ENCODE results near the gene ERICH6B. TPM values are rescaled to one million over a fixed set of nuclear protein-coding genes. Genes with fewer than 3 reads are reported as not detected.

ERICH6B gene
- total RNA-seq, 1 donor from 2014 or later, result not detected

GRCh38 chr13:45590066-45590465, 25.5 kb downstream of the ERICH6B start:
- H3K27me3 Mint-ChIP-seq (ENCODE audit: low read depth, unreplicated experiment), result peaks cover 44% of the 10 kb centered on the region
- Histone ChIP-seq H3K4me1 (ENCODE audit: insufficient read depth, low read length) (no peaks in the 10 kb centered on the region), H3K79me2 (ENCODE audit: insufficient read depth, low read length) (no peaks in the 10 kb centered on the region), H4K20me1 (ENCODE audit: insufficient read depth, low read length) (no peaks in the 10 kb centered on the region), H3K36me3 (ENCODE audit: insufficient read depth, low read length) (no peaks in the 10 kb centered on the region), H3K4me2 (ENCODE audit: low read length) (no peak overlapping the region), H3K9ac (ENCODE audit: low read length) (no peak overlapping the region), H2AFZ (ENCODE audit: low read depth, low read length) (no peak overlapping the region), H3K4me3 (ENCODE audit: insufficient read depth, low read depth, low read length) (no peak overlapping the region), H3K27me3 (ENCODE audit: insufficient read depth, low read length) (peaks cover 3% of the 10 kb centered on the region), H3K9me3 (ENCODE audit: insufficient read depth, low read depth, low read length) (no peaks in the 10 kb centered on the region), H3K27ac (ENCODE audit: low read depth, low read length) (no peak overlapping the region)
- DNase-seq (ENCODE audit: low read depth) (no peak), FAIRE-seq (no peak)
- TF ChIP-seq CTCF (IDR thresholded peaks at IDR 0.05; ENCODE audit: insufficient read depth, low read depth, low read length), result no peak
- no peak for TF ChIP-seq EZH2 (IDR thresholded peaks at IDR 0.05; ENCODE audit: insufficient read depth, low read length)
- H3K27ac Mint-ChIP-seq (ENCODE audit: unreplicated experiment), result no peak overlapping the region
- no peaks in the 10 kb centered on the region for H3K36me3 Mint-ChIP-seq (ENCODE audit: low read depth, unreplicated experiment)
- peaks cover 7% of the 10 kb centered on the region for H3K9me3 Mint-ChIP-seq (ENCODE audit: unreplicated experiment)
- no peak overlapping the region for H3K4me3 Mint-ChIP-seq (ENCODE audit: unreplicated experiment)
- H3K4me1 Mint-ChIP-seq (ENCODE audit: low read depth, unreplicated experiment), result no peaks in the 10 kb centered on the region

GRCh38 chr13:45587897-45588296, 27.6 kb downstream of the ERICH6B start:
- no peak overlapping the region for H3K27ac ChIP-seq (ENCODE audit: low read depth, low read length)
- FAIRE-seq (no peak), DNase-seq (ENCODE audit: low read depth) (no peak)
- Mint-ChIP-seq H3K4me3 (ENCODE audit: unreplicated experiment) (no peak overlapping the region), H3K9me3 (ENCODE audit: unreplicated experiment) (peaks cover 8% of the 10 kb centered on the region), H3K27ac (ENCODE audit: unreplicated experiment) (no peak overlapping the region), H3K4me1 (ENCODE audit: low read depth, unreplicated experiment) (no peaks in the 10 kb centered on the region), H3K36me3 (ENCODE audit: low read depth, unreplicated experiment) (no peaks in the 10 kb centered on the region), H3K27me3 (ENCODE audit: low read depth, unreplicated experiment) (peaks cover 42% of the 10 kb centered on the region)
- H3K4me2 ChIP-seq (ENCODE audit: low read length), result no peak overlapping the region
- H2AFZ ChIP-seq (ENCODE audit: low read depth, low read length), result no peak overlapping the region
- no peak overlapping the region for H3K4me3 ChIP-seq (ENCODE audit: insufficient read depth, low read depth, low read length)
- H3K4me1 ChIP-seq (ENCODE audit: insufficient read depth, low read length), result no peaks in the 10 kb centered on the region
- no peaks in the 10 kb centered on the region for H3K36me3 ChIP-seq (ENCODE audit: insufficient read depth, low read length)
- no peak for TF ChIP-seq CTCF (IDR thresholded peaks at IDR 0.05; ENCODE audit: insufficient read depth, low read depth, low read length)
- no peak for TF ChIP-seq EZH2 (IDR thresholded peaks at IDR 0.05; ENCODE audit: insufficient read depth, low read length)
- no peak overlapping the region for H3K9ac ChIP-seq (ENCODE audit: low read length)
- H3K9me3 ChIP-seq (ENCODE audit: insufficient read depth, low read depth, low read length), result no peaks in the 10 kb centered on the region
- no peaks in the 10 kb centered on the region for H3K27me3 ChIP-seq (ENCODE audit: insufficient read depth, low read length)
- H3K79me2 ChIP-seq (ENCODE audit: insufficient read depth, low read length), result no peaks in the 10 kb centered on the region
- no peaks in the 10 kb centered on the region for H4K20me1 ChIP-seq (ENCODE audit: insufficient read depth, low read length)

- peaks cover 6% of the 10 kb centered on the region for H3K9me3 Mint-ChIP-seq (ENCODE audit: unreplicated experiment)
- no peaks in the 10 kb centered on the region for H3K36me3 Mint-ChIP-seq (ENCODE audit: low read depth, unreplicated experiment)
- peaks cover 45% of the 10 kb centered on the region for H3K27me3 Mint-ChIP-seq (ENCODE audit: low read depth, unreplicated experiment)
- no peaks in the 10 kb centered on the region for H3K79me2 ChIP-seq (ENCODE audit: insufficient read depth, low read length)
- no peak overlapping the region for H3K27ac Mint-ChIP-seq (ENCODE audit: unreplicated experiment)
- no peak overlapping the region for H3K27ac ChIP-seq (ENCODE audit: low read depth, low read length)
- FAIRE-seq, result no peak
- H3K9ac ChIP-seq (ENCODE audit: low read length), result no peak overlapping the region
- no peaks in the 10 kb centered on the region for H3K27me3 ChIP-seq (ENCODE audit: insufficient read depth, low read length)
- no peak for DNase-seq (ENCODE audit: low read depth)
- no peaks in the 10 kb centered on the region for H3K4me1 ChIP-seq (ENCODE audit: insufficient read depth, low read length)
- H3K4me1 Mint-ChIP-seq (ENCODE audit: low read depth, unreplicated experiment), result no peaks in the 10 kb centered on the region
- no peak overlapping the region for H3K4me3 Mint-ChIP-seq (ENCODE audit: unreplicated experiment)
- no peaks in the 10 kb centered on the region for H3K9me3 ChIP-seq (ENCODE audit: insufficient read depth, low read depth, low read length)
- TF ChIP-seq EZH2 (IDR thresholded peaks at IDR 0.05; ENCODE audit: insufficient read depth, low read length) (no peak), CTCF (IDR thresholded peaks at IDR 0.05; ENCODE audit: insufficient read depth, low read depth, low read length) (no peak)
- H2AFZ ChIP-seq (ENCODE audit: low read depth, low read length), result no peak overlapping the region
- no peak overlapping the region for H3K4me3 ChIP-seq (ENCODE audit: insufficient read depth, low read depth, low read length)
- H3K4me2 ChIP-seq (ENCODE audit: low read length), result no peak overlapping the region
- no peaks in the 10 kb centered on the region for H4K20me1 ChIP-seq (ENCODE audit: insufficient read depth, low read length)
- no peaks in the 10 kb centered on the region for H3K36me3 ChIP-seq (ENCODE audit: insufficient read depth, low read length)
Observed at GRCh38 chr13:45584816-45585215, 30.7 kb downstream of the ERICH6B start.
